HCT116 (cell line): ENCODE results near the gene P2RX3. TPM values are rescaled to one million over a fixed set of nuclear protein-coding genes. Genes with fewer than 3 reads are reported as not detected.

ENCODE experiments used
- ATAC-seq: fragments of 200-7000 bp; cut with Tn5 transposase; 2 replicates; pipeline ENCODE4 v1.9.1; 2020; ENCODE audit warnings: mild to moderate bottlenecking, moderate library complexity
- BruUV-seq: library from RNA; stranded (reverse); fragments of 400-500 nt; replicated peaks from 2 replicates; lab custom pipeline; 2021; lab: Mats Ljungman, UMichigan
- CTCF ChIA-PET: fragments of 300-600 bp; sonication (Branson Sonifier 250); formaldehyde crosslinking; loops from one replicate; lab custom pipeline; 2021; ENCODE audit warnings: antibody characterized with exemption; lab: Charles Lee
- POLR2A ChIA-PET: fragments of 300-600, 350-600 bp; sonication (Branson Sonifier 250); formaldehyde crosslinking; loops from one replicate; lab custom pipeline; 2021; ENCODE audit warnings: antibody characterized with exemption; lab: Charles Lee
- RAD21 ChIA-PET, 2 experiments: fragments of 300-600 bp; sonication (Branson Sonifier 250); formaldehyde crosslinking; loops; one replicate each; lab custom pipeline; 2023; ENCODE audit warnings: low total read pairs in 2 of 2; ENCODE audit not compliant: uncharacterized antibody in 2 of 2, unreplicated experiment in 2 of 2, low non-redundant PET in 1 of 2; lab: Charles Lee
- DNase-seq: peaks from one replicate; pipeline ENCODE4 v3.0.0-alpha.2; 2010; ENCODE audit warnings: low read depth, low spot score
- H2AFZ ChIP-seq: fragments of 200-600 bp; shearing (Covaris generic), sonication (generic); 2 replicates; pipeline ENCODE4 v1.6.1; 2017; ENCODE audit warnings: low read depth, mixed run types, mixed read lengths, antibody characterized with exemption, low read length; ENCODE audit not compliant: poor library complexity, severe bottlenecking
- H3K27ac ChIP-seq: 2 replicates; pipeline ENCODE4 v1.5.1; 2012; ENCODE audit warnings: low read depth, low read length
- H3K27me3 ChIP-seq: fragments of 200-600 bp; sonication (generic); 2 replicates; pipeline ENCODE4 v1.6.1; 2016; ENCODE audit warnings: mixed run types, low read length, mixed read lengths; ENCODE audit not compliant: insufficient read depth
- H3K36me3 ChIP-seq, 2 experiments: fragments of 200-500 bp in 1 of 2; fragments of 200-600 bp in 1 of 2; sonication (Bioruptor generic) in 1 of 2; sonication (generic) in 1 of 2; 2 replicates each; pipeline versions ENCODE4 v1.5.1 to v1.6.1; 2014 to 2016; ENCODE audit warnings: low read length in 2 of 2, inconsistent platforms in 1 of 2, mixed read lengths in 1 of 2, mixed run types in 1 of 2; ENCODE audit not compliant: insufficient read depth in 2 of 2, control insufficient read depth in 1 of 2
- H3K4me1 ChIP-seq, 2 experiments: fragments of 200-600 bp in 1 of 2; sonication (generic) in 1 of 2; 2 replicates each; pipeline versions ENCODE4 v1.5.1 to v1.6.1; 2012 to 2017; ENCODE audit warnings: low read length in 2 of 2, inconsistent platforms in 1 of 2, mild to moderate bottlenecking in 1 of 2, mixed read lengths in 1 of 2, mixed run types in 1 of 2, moderate library complexity in 1 of 2; ENCODE audit not compliant: insufficient read depth in 2 of 2, control insufficient read depth in 1 of 2
- H3K4me2 ChIP-seq: fragments of 200-600 bp; sonication (generic); 2 replicates; pipeline ENCODE4 v1.6.1; 2017; ENCODE audit warnings: mixed run types, low read length, mixed read lengths
- H3K4me3 ChIP-seq, 2 experiments: fragments of 200-600 bp in 1 of 2; sonication (generic) in 1 of 2; replicated peaks in 1 of 2; 2 replicates each; pipeline ENCODE4 v1.5.1; 2011 to 2016; ENCODE audit warnings: low read length in 2 of 2, control low read depth in 1 of 2, low read depth in 1 of 2, mild to moderate bottlenecking in 1 of 2, mixed read lengths in 1 of 2, mixed run types in 1 of 2
- H3K79me2 ChIP-seq: fragments of 200-600 bp; sonication (generic); 2 replicates; pipeline ENCODE4 v1.6.1; 2017; ENCODE audit warnings: mild to moderate bottlenecking, mixed run types, low read length, moderate library complexity, mixed read lengths; ENCODE audit not compliant: insufficient read depth
- H3K9ac ChIP-seq: fragments of 200-600 bp; sonication (generic); 2 replicates; pipeline ENCODE4 v1.6.1; 2016; ENCODE audit warnings: low read length, mixed read lengths
- H3K9me2 ChIP-seq: fragments of 200-600 bp; sonication (generic), shearing (Covaris generic); 2 replicates; pipeline ENCODE4 v1.6.1; 2017; ENCODE audit warnings: mixed run types, mild to moderate bottlenecking, moderate library complexity; ENCODE audit not compliant: insufficient read depth
- H3K9me3 ChIP-seq, 2 experiments: fragments of 200-500 bp in 1 of 2; fragments of 200-600 bp in 1 of 2; sonication (Bioruptor generic) in 1 of 2; sonication (generic) in 1 of 2; 2 replicates each; pipeline ENCODE4 v1.6.1; 2014 to 2017; ENCODE audit warnings: low read length in 2 of 2, mixed read lengths in 2 of 2, inconsistent platforms in 1 of 2, low read depth in 1 of 2, mild to moderate bottlenecking in 1 of 2, mixed run types in 1 of 2, moderate library complexity in 1 of 2; ENCODE audit not compliant: control insufficient read depth in 1 of 2, insufficient read depth in 1 of 2
- H4K20me1 ChIP-seq: fragments of 200-600 bp; sonication (generic), shearing (Covaris generic); 2 replicates; pipeline ENCODE4 v1.6.1; 2017; ENCODE audit warnings: mixed run types, mild to moderate bottlenecking, moderate library complexity; ENCODE audit not compliant: insufficient read depth
- CBX3 ChIP-seq: IDR thresholded peaks from 2 replicates; pipeline ENCODE4 v1.6.1; 2012; ENCODE audit warnings: low read depth
- CEBPB ChIP-seq: IDR thresholded peaks from 2 replicates; pipeline ENCODE4 v1.6.1; 2012; ENCODE audit warnings: low read depth
- CTCF ChIP-seq, 3 experiments: fragments of 200-600 bp in 1 of 3; sonication (generic) in 1 of 3; IDR thresholded peaks in 2 of 3; conservative IDR thresholded peaks in 1 of 3; 2 replicates each; pipeline ENCODE4 v1.5.1; 2012 to 2017; ENCODE audit warnings: low read depth in 2 of 3, low read length in 2 of 3, antibody characterized with exemption in 1 of 3, borderline replicate concordance in 1 of 3, control low read depth in 1 of 3, mild to moderate bottlenecking in 1 of 3, mixed read lengths in 1 of 3, mixed run types in 1 of 3, moderate library complexity in 1 of 3; ENCODE audit not compliant: insufficient read depth in 1 of 3
- EGR1 ChIP-seq: IDR thresholded peaks from 2 replicates; pipeline ENCODE4 v1.6.1; 2012; ENCODE audit warnings: low read depth
- ELF1 ChIP-seq: IDR thresholded peaks from 2 replicates; pipeline ENCODE4 v1.6.1; 2012; ENCODE audit warnings: low read depth, borderline replicate concordance
- EZH2phosphoT487 ChIP-seq: fragments of 200-600 bp; IDR thresholded peaks from 2 replicates; pipeline ENCODE4 v1.6.1; 2018; ENCODE audit warnings: antibody characterized with exemption, borderline replicate concordance
- FOSL1 ChIP-seq: IDR thresholded peaks from 2 replicates; pipeline ENCODE4 v1.6.1; 2012; ENCODE audit warnings: low read depth
- POLR2AphosphoS5 ChIP-seq: IDR thresholded peaks from 2 replicates; pipeline ENCODE4 v1.6.1; 2011; ENCODE audit warnings: mild to moderate bottlenecking, low read depth, low read length, moderate library complexity
- RAD21 ChIP-seq: IDR thresholded peaks from 2 replicates; pipeline ENCODE4 v1.6.1; 2012; ENCODE audit warnings: low read depth, mild to moderate bottlenecking
- REST ChIP-seq: IDR thresholded peaks from 2 replicates; pipeline ENCODE4 v1.6.1; 2012; ENCODE audit warnings: low read depth
- SRF ChIP-seq: IDR thresholded peaks from 2 replicates; pipeline ENCODE4 v1.6.1; 2012; ENCODE audit warnings: low read depth
- ZBTB33 ChIP-seq: IDR thresholded peaks from 2 replicates; pipeline ENCODE4 v1.6.1; 2011; ENCODE audit warnings: mild to moderate bottlenecking, low read length, moderate library complexity; ENCODE audit not compliant: insufficient replicate concordance; ENCODE audit errors: extremely low read depth
- ZNF274 ChIP-seq: fragments of 200-500 bp; sonication (Bioruptor generic); IDR thresholded peaks from 2 replicates; pipeline ENCODE4 v1.6.1; 2014; ENCODE audit warnings: mild to moderate bottlenecking, low read depth, low read length, inconsistent platforms
- intact Hi-C: fragments of 100-400 bp; cut with micrococcal nuclease; formaldehyde crosslinking; loops from 2 replicates; pipeline ENCODE4 v1.10.0; 2022
- total RNA-seq: library from RNA; stranded (reverse); gene quantifications from one replicate; pipeline ENCODE4 v1.2.1, GENCODE V29; 2021; ENCODE audit not compliant: unreplicated experiment

P2RX3 gene
- total RNA-seq, 1 experiment from 2014 or later: not detected

- POLR2A ChIA-PET: interaction anchor here (0.6 kb wide), 1 partner anchor 291 kb away, joined by 6 read pairs; the partner anchor contains the start of genes MED19 and TMX2
- no peak overlapping the region for H3K4me3 ChIP-seq
- RAD21 ChIA-PET: no interaction called here
- no peaks in the 10 kb centered on the region for H3K9me3 ChIP-seq
- no peaks in the 10 kb centered on the region for H3K9me2 ChIP-seq
- peaks cover 0 to 2% of the 10 kb centered on the region in 2 experiments; a peak in 1 of 4 replicates for H3K36me3 ChIP-seq
- H3K79me2 ChIP-seq: peaks cover 5% of the 10 kb centered on the region; the same call in 1 of the 2 replicates
- H3K4me2 ChIP-seq: no peak overlapping the region
- DNase-seq: no peak
- no TSS peak for BruUV-seq
- ATAC-seq: no peak
- H3K27ac ChIP-seq: no peak overlapping the region
- H3K4me1 ChIP-seq: peaks cover 4 to 8% of the 10 kb centered on the region in 2 experiments; a peak in 2 of 4 replicates
- no peak for TF ChIP-seq FOSL1
- TF ChIP-seq EGR1: no peak
- no peak for TF ChIP-seq POLR2AphosphoS5
- no peak for TF ChIP-seq CTCF (IDR thresholded peaks at IDR 0.05 in 2 of 3, conservative IDR thresholded peaks at IDR 0.05 in 1 of 3; ENCODE audit: borderline replicate concordance in 1 of 3, insufficient read depth in 1 of 3, low read depth in 2 of 3, low read length in 2 of 3)
- no peak for TF ChIP-seq REST
- TF ChIP-seq ZBTB33: no peak
- no peak for TF ChIP-seq CBX3
- TF ChIP-seq ELF1: no peak
- TF ChIP-seq RAD21: no peak
- no peak for TF ChIP-seq CEBPB
- TF ChIP-seq ZNF274: no peak
- TF ChIP-seq EZH2phosphoT487: no peak
- no peak for TF ChIP-seq SRF
- TF ChIP-seq, all 23 proteins: peak for 0
- Histone ChIP-seq H4K20me1 (no peaks in the 10 kb centered on the region), H2AFZ (no peak overlapping the region), H3K9ac (no peak overlapping the region), H3K27me3 (no peaks in the 10 kb centered on the region; the same call in 1 of the 2 replicates)
- CTCF ChIA-PET: no interaction called here
- intact Hi-C loops: no loop called here
Observed at GRCh38 chr11:57421066-57421465, 82.9 kb downstream of the P2RX3 start.
